GM21515 (cell line): ENCODE data around the gene NCL.
"Not testable (repeated sequence)": the region's sequence is repeated elsewhere in the genome, so short reads cannot be mapped to it uniquely, and the experiment has no call there.

Experiments
- ATAC-seq: cut with Tn5 transposase; IDR thresholded peaks from one replicate; pipeline ENCODE4 v1.9.1; 2021; ENCODE audit not compliant: unreplicated experiment

Gene NCL

DNA sequence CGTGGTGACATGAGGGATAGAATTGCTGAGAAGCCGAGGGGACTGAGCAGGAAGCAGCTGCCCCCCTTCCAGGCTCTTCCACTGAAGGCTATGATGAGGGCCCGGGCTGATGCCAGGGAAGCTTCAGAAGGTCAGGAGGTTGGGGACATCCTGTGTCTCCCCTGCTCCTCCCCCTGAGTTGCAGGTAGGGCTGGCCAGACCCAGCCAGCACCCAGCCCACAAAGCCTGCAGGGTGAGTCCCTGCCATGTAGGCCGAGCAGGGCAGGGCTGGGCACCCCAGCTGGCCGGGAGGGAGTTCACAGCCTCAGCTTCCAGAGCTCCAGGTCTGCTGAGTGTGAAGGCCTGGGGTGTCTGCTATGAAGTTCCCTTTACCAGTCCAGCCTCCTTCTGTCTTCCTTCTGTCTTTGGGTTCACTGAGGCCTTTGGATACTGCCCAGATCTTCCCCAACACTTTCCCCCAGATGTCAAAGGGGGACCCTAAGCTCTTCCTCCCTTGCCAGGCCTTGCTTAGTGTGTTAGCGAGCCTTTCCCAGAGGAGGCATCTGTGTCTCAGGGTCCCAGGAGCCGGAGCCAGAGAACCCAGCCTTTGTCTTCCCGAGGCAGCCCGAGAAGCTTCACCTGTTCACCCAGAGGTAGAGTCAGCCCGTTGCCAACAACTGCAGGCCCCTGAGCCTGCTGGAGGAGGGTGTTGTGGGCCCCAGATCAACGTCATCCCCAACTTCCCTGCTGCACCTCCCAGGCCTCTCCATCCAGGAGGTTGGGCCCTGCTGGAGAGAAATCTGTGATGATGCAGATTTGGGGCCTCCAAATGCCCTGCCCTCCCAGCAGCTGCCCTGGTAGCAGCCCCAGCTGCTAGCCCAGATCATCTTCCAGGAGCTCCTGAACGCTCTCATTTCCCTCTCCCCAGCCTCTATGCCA is 3.6 kb upstream of the NCL start:
- no peak for ATAC-seq

DNA sequence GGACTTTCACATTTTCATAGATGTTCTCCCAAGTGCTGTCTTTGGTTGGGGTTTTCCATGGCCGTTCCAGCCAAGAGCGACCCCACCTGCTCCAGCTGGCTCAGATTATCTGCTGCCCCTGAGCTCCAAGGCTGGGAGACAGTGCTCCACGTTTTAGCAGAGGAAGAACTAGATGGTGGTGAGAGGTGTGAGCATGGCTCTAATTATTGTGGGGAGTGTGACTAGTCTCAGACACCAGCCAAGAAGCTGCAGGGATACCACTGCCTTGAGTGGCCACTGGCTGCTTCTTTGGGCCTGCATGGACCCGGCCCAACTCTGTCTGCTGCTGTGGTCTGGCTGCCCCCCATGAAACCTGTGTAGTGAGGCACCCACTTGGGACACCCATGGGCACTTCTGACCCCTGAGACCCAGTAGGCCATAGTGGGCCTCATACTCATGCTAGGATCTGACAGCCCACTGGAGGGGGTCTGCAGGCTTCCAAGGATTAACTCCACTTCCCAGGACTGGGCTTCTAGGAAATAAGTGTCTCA is 2.8 kb upstream of the NCL start:
- no peak for ATAC-seq

- ATAC-seq = peak; percentile 29
Measured at GRCh38 chr2:231464576-231465540, 574 bp upstream of the NCL start.

DNA sequence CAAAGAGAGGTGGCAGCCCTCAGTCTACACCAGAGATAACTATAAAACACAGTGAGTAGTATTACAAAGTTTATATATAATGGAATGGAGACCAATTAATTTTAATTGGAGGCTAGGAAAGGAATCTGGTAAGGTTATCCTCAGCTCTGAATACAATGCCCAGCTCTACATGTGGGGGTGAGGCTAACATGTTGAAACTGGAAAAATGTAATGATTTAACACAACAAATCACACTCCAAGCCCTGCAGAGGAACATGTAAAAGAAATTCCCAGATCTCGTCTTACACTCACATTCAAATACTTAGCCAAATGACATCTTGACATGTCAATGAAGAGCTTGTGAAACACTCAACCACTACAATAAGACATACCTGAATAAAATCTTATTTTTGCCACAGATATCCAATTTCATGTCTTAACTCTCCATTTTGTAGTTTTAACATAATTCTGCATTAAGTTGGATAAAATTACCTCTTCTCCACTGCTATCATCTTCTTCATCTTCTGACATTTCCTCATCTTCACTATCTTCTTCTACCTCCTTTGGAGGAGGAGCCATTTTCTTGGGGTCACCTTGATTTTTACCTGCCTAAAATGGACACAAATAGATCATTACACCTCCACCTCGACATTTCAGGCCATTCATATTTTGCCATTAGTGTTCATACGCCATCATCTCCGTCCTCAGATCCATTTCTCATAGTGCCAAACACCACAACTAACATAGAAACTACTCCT is 1.4 kb downstream of the NCL start:
- no peak for ATAC-seq

GRCh38 chr2:231461516-231461971 is 2.7 kb downstream of the NCL start:
- ATAC-seq = no peak

DNA sequence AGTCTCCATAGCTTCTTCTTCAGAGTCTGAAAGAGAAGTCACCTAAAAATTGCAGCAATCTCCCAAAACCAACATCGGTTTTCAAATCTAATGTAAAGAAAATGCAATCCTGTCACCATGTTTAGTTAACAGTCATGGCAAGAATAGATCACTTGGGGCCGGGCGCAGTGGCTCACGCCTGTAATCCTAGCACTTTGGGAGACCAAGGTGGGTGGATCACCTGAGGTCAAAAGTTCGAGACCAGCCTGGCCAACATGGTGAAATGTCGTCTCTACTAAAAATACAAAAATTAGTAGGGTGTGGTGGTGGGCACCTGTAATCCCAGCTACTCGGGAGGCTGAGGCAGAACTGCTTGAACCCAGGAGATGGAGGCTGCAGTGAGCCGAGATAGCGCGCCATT is 3.4 kb downstream of the NCL start:
- not testable (repeated sequence) for ATAC-seq

GRCh38 chr2:231460073-231460835 is 4.0 kb downstream of the NCL start:
- no peak for ATAC-seq

GRCh38 chr2:231458368-231458767 is 5.9 kb downstream of the NCL start:
- ATAC-seq = no peak

GRCh38 chr2:231457101-231457500 is 7.2 kb downstream of the NCL start:
- ATAC-seq = no peak

- ATAC-seq = no peak
Measured at GRCh38 chr2:231456295-231457004, 7.8 kb downstream of the NCL start.

DNA sequence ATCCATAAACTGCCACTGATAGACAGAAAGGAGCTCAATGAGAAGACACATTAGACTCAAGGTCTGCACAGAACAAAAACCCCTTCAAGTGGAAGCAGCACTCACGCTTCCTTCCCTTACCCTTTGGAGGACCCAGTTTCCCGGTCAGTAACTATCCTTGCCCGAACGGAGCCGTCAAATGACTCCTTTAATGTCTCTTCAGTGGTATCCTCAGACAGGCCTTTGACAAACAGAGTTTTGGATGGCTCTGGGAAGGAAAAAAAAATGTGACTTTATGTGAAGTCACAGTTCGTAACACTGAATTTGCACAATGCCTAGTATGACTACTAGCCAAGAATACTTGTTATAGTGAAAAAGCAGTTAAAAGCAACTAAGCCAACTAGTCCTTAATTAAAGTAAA is 8.4 kb downstream of the NCL start:
- ATAC-seq = no peak

GRCh38 chr2:231455222-231455621 is 9.1 kb downstream of the NCL start:
- no peak for ATAC-seq

DNA sequence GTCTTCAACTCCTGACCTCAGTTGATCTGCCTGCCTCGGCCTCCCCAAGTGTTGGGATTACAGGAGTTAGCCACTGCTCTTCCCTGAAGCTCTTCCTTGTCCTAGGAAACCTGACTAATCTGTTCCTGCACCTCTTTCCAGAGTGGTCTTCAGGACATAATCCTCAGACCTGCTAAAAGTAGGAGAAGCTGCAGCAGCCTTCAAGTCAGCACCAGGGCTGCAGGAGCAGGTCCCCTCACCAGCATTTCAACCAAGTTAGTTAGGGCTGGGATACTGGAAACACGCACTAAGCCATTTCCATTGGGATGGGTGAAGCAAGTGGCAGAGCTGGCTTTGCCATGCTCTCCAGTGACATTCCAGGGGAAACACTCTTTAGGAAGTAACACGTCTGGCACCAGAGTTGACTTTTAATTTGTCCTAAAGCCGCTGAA is 9.9 kb downstream of the NCL start:
- no peak for ATAC-seq

- ATAC-seq = no peak
Measured at GRCh38 chr2:231452799-231453508, 11.3 kb downstream of the NCL start.

DNA sequence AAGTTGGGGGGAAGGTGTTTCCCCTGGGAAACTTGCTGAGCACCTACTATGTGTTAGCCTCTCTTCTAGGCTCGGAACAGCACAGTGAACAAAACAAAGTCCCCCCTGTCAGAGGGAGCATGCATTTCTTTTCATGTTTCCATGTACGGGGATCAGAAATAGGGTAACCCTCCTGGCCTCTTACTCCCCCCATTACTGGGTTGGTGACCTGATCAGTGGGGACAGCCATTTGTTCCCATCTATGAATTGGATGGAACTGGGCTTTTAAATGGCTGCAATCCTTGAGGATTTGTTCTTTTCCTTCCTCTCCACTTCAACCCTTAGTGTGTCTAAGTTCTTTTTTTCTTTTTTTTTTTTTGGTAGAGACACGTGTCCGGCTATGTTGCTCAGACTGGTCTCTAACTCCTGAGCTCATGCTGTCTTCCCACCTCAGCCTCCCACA is 13.7 kb downstream of the NCL start:
- no peak for ATAC-seq

- ATAC-seq = no peak
Measured at GRCh38 chr2:231449503-231450054, 14.7 kb downstream of the NCL start.

DNA sequence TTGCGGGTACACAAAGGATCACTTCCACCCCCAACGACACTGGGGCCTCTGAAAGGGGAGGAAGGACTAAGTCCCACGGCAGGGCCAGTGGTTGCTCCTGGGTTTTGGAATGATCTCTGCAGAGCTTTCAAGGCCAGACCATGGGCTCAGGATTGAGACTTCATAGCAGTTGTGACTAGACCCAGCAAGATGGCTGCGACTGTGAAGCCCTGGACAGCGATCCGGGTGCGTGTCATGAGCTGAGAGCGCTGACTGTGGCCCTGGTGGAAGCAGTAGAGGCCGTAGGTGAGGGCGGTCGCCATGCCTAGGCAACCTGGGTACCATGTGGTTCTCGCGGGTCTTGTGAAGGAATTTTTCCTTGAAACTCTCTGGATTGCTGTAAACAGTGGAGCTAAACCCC is 27.3 kb downstream of the NCL start:
- ATAC-seq = no peak

- no peak for ATAC-seq
Measured at GRCh38 chr2:231433990-231434389, 30.3 kb downstream of the NCL start.
